ENCODE results near the gene RIC8A. TPM values are rescaled to one million over a fixed set of nuclear protein-coding genes. Genes with fewer than 3 reads are reported as not detected.
A peak's percentile ranks its signal among the peaks of the same experiment; 100 is the strongest.

The RIC8A gene
- total RNA-seq, 1 donor from 2014 or later, result 157 TPM

DNA sequence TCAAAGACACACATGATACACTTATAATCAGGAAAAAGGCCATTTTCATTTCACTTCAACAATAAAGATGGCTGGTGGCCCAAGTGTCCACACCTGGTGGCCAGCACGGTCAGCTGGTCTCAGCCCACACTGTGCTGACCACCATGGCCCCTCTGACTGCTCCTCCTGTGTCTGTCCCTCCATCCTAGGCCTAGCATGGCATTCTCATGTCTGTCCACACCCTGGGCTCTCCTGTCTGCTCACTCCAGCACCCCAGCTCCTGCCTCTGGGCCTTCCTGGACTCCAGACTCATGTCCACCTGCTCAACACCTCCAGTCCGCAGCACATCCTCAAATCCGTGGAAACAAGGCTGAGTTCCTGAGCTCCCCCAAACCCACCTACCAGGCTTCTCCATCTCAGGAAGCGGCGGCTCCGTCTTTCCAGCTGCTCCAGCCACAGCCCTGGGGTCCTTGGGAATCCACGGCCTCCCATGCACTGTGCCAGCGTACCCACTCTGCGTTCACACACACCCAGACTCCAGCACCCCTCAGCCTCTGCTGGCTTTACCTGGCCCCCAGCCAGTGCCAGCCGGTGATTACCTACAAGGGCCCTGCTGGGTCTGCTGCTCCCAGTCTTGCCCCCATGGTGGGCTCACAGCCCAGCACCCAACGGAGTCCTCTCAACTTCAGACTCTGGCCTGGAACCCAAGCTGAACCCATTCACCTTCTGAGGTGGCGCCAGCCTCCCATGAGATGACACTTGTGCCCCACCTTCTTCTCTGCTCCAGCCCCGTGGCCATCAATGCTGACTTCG is 14.7 kb downstream of the RIC8A start:
- Histone ChIP-seq H2AFZ (ENCODE audit: low read depth, low read length) (no peak overlapping the region), H3K27me3 (ENCODE audit: insufficient read depth, low read length) (no peaks in the 10 kb centered on the region), H3K79me2 (ENCODE audit: insufficient read depth, low read length) (no peaks in the 10 kb centered on the region), H4K20me1 (ENCODE audit: insufficient read depth, low read length) (no peaks in the 10 kb centered on the region), H3K4me1 (ENCODE audit: insufficient read depth, low read length) (no peaks in the 10 kb centered on the region), H3K9ac (ENCODE audit: low read length) (no peak overlapping the region), H3K9me3 (ENCODE audit: insufficient read depth, low read depth, low read length) (no peaks in the 10 kb centered on the region), H3K27ac (ENCODE audit: low read depth, low read length) (no peak overlapping the region), H3K4me2 (ENCODE audit: low read length) (no peak overlapping the region), H3K4me3 (ENCODE audit: insufficient read depth, low read depth, low read length) (no peak overlapping the region), H3K36me3 (ENCODE audit: insufficient read depth, low read length) (no peaks in the 10 kb centered on the region)
- H3K9me3 Mint-ChIP-seq (ENCODE audit: unreplicated experiment), result no peaks in the 10 kb centered on the region
- no peak for TF ChIP-seq EZH2 (IDR thresholded peaks at IDR 0.05; ENCODE audit: insufficient read depth, low read length)
- TF ChIP-seq, protein P1, sequence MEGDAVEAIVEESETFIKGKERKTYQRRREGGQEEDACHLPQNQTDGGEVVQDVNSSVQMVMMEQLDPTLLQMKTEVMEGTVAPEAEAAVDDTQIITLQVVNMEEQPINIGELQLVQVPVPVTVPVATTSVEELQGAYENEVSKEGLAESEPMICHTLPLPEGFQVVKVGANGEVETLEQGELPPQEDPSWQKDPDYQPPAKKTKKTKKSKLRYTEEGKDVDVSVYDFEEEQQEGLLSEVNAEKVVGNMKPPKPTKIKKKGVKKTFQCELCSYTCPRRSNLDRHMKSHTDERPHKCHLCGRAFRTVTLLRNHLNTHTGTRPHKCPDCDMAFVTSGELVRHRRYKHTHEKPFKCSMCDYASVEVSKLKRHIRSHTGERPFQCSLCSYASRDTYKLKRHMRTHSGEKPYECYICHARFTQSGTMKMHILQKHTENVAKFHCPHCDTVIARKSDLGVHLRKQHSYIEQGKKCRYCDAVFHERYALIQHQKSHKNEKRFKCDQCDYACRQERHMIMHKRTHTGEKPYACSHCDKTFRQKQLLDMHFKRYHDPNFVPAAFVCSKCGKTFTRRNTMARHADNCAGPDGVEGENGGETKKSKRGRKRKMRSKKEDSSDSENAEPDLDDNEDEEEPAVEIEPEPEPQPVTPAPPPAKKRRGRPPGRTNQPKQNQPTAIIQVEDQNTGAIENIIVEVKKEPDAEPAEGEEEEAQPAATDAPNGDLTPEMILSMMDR (IDR thresholded peaks at IDR 0.05; ENCODE audit: insufficient read depth, low read depth, low read length), result no peak
- no peak overlapping the region for H3K4me3 Mint-ChIP-seq (ENCODE audit: unreplicated experiment)
- H3K36me3 Mint-ChIP-seq (ENCODE audit: low read depth, unreplicated experiment), result peaks cover 11% of the 10 kb centered on the region
- H3K27ac Mint-ChIP-seq (ENCODE audit: unreplicated experiment), result no peak overlapping the region
- no peak for FAIRE-seq
- no peaks in the 10 kb centered on the region for H3K27me3 Mint-ChIP-seq (ENCODE audit: low read depth, unreplicated experiment)
- no peak for DNase-seq (ENCODE audit: low read depth)
- peaks cover 6% of the 10 kb centered on the region for H3K4me1 Mint-ChIP-seq (ENCODE audit: low read depth, unreplicated experiment)

DNA sequence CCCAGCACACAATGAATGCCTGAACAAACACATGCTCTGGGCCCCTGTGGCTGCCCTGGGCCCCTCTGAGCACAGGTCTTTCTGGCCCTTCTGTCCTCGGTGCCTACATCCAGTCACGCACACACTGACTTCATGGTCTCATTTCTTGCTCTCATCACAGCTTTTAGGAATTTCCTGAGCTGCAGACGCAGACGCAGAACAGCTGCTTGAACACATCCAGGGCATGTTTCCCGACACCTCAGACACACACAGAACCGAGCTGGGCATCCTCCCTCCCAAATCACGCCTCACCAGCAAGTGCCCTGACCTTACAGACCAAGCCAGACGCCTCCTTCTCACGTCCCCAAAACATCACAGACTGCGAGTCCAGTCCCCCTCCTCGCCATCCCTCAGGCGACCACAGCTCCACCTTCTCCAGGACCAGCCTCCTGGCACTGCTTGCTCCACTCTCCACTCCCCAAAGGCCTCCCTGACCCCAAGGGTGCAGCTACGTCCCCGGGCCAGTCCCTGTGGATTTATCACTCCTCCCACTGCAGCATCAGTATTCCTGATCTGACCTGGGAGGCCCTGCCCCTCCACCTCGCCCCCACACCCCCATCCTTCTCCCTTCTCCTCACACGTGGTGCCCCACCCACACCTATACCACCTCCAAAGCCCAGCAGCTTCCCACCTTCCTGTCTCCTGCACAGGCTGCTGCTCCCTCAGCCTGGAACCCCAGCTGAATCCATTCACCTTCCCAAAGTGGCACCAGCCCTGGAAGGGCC is 15.7 kb downstream of the RIC8A start:
- Histone ChIP-seq H3K79me2 (ENCODE audit: insufficient read depth, low read length) (peaks cover 3% of the 10 kb centered on the region), H3K9ac (ENCODE audit: low read length) (no peak overlapping the region), H3K36me3 (ENCODE audit: insufficient read depth, low read length) (no peaks in the 10 kb centered on the region), H4K20me1 (ENCODE audit: insufficient read depth, low read length) (no peaks in the 10 kb centered on the region), H3K27ac (ENCODE audit: low read depth, low read length) (no peak overlapping the region), H3K4me1 (ENCODE audit: insufficient read depth, low read length) (no peaks in the 10 kb centered on the region), H2AFZ (ENCODE audit: low read depth, low read length) (no peak overlapping the region), H3K4me2 (ENCODE audit: low read length) (no peak overlapping the region), H3K4me3 (ENCODE audit: insufficient read depth, low read depth, low read length) (no peak overlapping the region), H3K9me3 (ENCODE audit: insufficient read depth, low read depth, low read length) (no peaks in the 10 kb centered on the region), H3K27me3 (ENCODE audit: insufficient read depth, low read length) (no peaks in the 10 kb centered on the region)
- H3K9me3 Mint-ChIP-seq (ENCODE audit: unreplicated experiment), result no peaks in the 10 kb centered on the region
- H3K4me1 Mint-ChIP-seq (ENCODE audit: low read depth, unreplicated experiment), result peaks cover 4% of the 10 kb centered on the region
- TF ChIP-seq EZH2 (IDR thresholded peaks at IDR 0.05; ENCODE audit: insufficient read depth, low read length), result no peak
- TF ChIP-seq, protein P1 (IDR thresholded peaks at IDR 0.05; ENCODE audit: insufficient read depth, low read depth, low read length), result no peak
- peaks cover 11% of the 10 kb centered on the region for H3K36me3 Mint-ChIP-seq (ENCODE audit: low read depth, unreplicated experiment)
- DNase-seq (ENCODE audit: low read depth) (no peak), FAIRE-seq (no peak)
- H3K27ac Mint-ChIP-seq (ENCODE audit: unreplicated experiment), result peak overlapping the region; percentile 48
- peak overlapping the region; percentile 29 for H3K4me3 Mint-ChIP-seq (ENCODE audit: unreplicated experiment)
- H3K27me3 Mint-ChIP-seq (ENCODE audit: low read depth, unreplicated experiment), result no peaks in the 10 kb centered on the region
